K562 (cell line): ENCODE measurements around the gene DHX40.

Source experiments
- BCLAF1 ChIP-seq, 2 experiments: fragments of 450-650 bp in 1 of 2; IDR thresholded peaks; 2 replicates each; pipeline ENCODE4 v1.6.1; 2011 to 2017; ENCODE audit warnings: low read depth in 2 of 2, antibody characterized with exemption in 1 of 2, borderline replicate concordance in 1 of 2, low read length in 1 of 2, mild to moderate bottlenecking in 1 of 2, mixed read lengths in 1 of 2; ENCODE audit not compliant: control insufficient read depth in 1 of 2
- CREB1 ChIP-seq, 2 experiments: sonication (generic) in 1 of 2; formaldehyde crosslinking in 1 of 2; IDR thresholded peaks; 2 replicates each; pipeline versions ENCODE4 v1.6.1 to v1.8.0; 2012 to 2022; ENCODE audit warnings: inconsistent platforms in 1 of 2, mild to moderate bottlenecking in 1 of 2, missing genetic modification reagents in 1 of 2, moderate library complexity in 1 of 2
- HCFC1 ChIP-seq: IDR thresholded peaks from 2 replicates; pipeline ENCODE4 v1.6.1; 2012; ENCODE audit warnings: low read depth, low read length, improper control_type of control experiment
- HMG20B ChIP-seq: fragments of 250-450 bp; sonication (Bioruptor Pico); IDR thresholded peaks from 2 replicates; pipeline ENCODE4 v1.5.0; 2021; ENCODE audit warnings: mild to moderate bottlenecking
- ZNF121 ChIP-seq: sonication (generic); formaldehyde crosslinking; conservative IDR thresholded peaks from 2 replicates; pipeline ENCODE4 v1.8.0; 2022; ENCODE audit warnings: missing genetic modification reagents
- ZNF224 ChIP-seq: sonication (generic); formaldehyde crosslinking; IDR thresholded peaks from 2 replicates; pipeline ENCODE4 v1.8.0; 2022; ENCODE audit warnings: mild to moderate bottlenecking, missing genetic modification reagents
- TF ChIP-seq, protein P1 (sequence below): sonication (generic); formaldehyde crosslinking; IDR thresholded peaks from 2 replicates; pipeline ENCODE4 v1.8.1; 2023; ENCODE audit warnings: missing genetic modification reagents, mild to moderate bottlenecking, borderline replicate concordance

- TF ChIP-seq ZNF224 (no peak), CREB1 (IDR thresholded peaks at IDR 0.05) (no peak), CREB1 (CRISPR knock-in tag; IDR thresholded peaks at IDR 0.05) (no peak), HMG20B (CRISPR knock-in tag) (no peak), HCFC1 (no peak), ZNF121 (CRISPR knock-in tag) (no peak), BCLAF1 (IDR thresholded peaks at IDR 0.05; ENCODE audit: borderline replicate concordance in 1 of 2, control insufficient read depth in 1 of 2, low read depth in 2 of 2, low read length in 1 of 2) (no peak)
- TF ChIP-seq, protein P1, sequence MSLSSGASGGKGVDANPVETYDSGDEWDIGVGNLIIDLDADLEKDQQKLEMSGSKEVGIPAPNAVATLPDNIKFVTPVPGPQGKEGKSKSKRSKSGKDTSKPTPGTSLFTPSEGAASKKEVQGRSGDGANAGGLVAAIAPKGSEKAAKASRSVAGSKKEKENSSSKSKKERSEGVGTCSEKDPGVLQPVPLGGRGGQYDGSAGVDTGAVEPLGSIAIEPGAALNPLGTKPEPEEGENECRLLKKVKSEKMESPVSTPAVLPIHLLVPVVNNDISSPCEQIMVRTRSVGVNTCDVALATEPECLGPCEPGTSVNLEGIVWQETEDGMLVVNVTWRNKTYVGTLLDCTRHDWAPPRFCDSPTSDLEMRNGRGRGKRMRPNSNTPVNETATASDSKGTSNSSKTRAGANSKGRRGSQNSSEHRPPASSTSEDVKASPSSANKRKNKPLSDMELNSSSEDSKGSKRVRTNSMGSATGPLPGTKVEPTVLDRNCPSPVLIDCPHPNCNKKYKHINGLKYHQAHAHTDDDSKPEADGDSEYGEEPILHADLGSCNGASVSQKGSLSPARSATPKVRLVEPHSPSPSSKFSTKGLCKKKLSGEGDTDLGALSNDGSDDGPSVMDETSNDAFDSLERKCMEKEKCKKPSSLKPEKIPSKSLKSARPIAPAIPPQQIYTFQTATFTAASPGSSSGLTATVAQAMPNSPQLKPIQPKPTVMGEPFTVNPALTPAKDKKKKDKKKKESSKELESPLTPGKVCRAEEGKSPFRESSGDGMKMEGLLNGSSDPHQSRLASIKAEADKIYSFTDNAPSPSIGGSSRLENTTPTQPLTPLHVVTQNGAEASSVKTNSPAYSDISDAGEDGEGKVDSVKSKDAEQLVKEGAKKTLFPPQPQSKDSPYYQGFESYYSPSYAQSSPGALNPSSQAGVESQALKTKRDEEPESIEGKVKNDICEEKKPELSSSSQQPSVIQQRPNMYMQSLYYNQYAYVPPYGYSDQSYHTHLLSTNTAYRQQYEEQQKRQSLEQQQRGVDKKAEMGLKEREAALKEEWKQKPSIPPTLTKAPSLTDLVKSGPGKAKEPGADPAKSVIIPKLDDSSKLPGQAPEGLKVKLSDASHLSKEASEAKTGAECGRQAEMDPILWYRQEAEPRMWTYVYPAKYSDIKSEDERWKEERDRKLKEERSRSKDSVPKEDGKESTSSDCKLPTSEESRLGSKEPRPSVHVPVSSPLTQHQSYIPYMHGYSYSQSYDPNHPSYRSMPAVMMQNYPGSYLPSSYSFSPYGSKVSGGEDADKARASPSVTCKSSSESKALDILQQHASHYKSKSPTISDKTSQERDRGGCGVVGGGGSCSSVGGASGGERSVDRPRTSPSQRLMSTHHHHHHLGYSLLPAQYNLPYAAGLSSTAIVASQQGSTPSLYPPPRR: no peak
Observed at GRCh38 chr17:59607817-59608403, 42.5 kb downstream of the DHX40 start.
